A549 treated with AZD9567 at 1 μM for 4 hours (cell line): ENCODE results near the gene ERP27. TPM values are rescaled to one million over a fixed set of nuclear protein-coding genes. Genes with fewer than 3 reads are reported as not detected.

Source experiments
- total RNA-seq: library from RNA; stranded (reverse); fragments of 200-300 nt; extraction: Qiagen RNA extraction; gene quantifications from 5 replicates; pipeline ENCODE4 v1.2.3, GENCODE V29; 2022; ENCODE audit not compliant: insufficient read depth

ERP27 gene
- not detected in 5 replicates for total RNA-seq

GRCh38 chr12:14938301-14938700 is at the start of gene ERP27:
Gene ERP27 (minus strand): TSS chr12:14938537. CDS start chr12:14938508, 29 bp downstream.

GRCh38 chr12:14972816-14973215 is 34.5 kb upstream of the ERP27 start, which contains the start of gene PDE6H:
Gene PDE6H (plus strand): TSS chr12:14973042. CDS start chr12:14978013, 4,971 bp downstream.

GRCh38 chr12:14961466-14962152 is 23.3 kb upstream of the ERP27 start, which contains the start of gene ARHGDIB:
Gene ARHGDIB (minus strand): TSS chr12:14961601. CDS start chr12:14950712, 10,889 bp downstream.

DNA sequence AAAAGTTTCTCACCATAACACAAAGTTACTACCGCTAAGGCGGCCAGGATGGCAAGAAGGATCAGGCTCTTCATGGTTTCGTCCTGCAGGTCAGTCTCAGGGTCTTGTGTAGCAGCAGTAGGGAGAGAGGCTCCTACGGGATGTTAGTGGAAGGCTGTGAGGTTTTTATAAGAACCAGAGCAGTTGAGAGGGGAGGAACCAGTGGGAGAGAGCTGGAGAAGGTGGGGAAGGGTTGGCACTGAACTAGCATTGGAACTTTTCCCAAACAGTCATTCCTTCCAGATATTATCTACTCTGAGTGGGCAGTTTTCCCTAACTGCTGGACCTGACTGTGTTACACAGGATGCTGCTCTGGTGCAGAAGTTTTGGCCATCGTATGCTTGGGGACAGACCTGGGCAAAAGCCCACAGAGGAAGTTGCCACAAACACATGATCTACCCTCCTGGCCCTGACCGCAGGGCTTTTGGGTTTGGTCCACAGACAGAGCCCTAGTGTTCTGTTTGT is 52.6 kb downstream of the ERP27 start, which contains the start of gene MGP:
MGP (minus strand) TSS at position 137 of the 504 bp plus-strand sequence; CDS start at position 74, 63 bp downstream.

Other genes with a start within 250 kb of the ERP27 start
- gene GUCY2C, start 241.9 kb downstream of the ERP27 start, total RNA-seq, result 0.02 to 0.07 TPM in 2 of 5 replicates, not detected in the others
- gene WBP11, start 135.1 kb downstream of the ERP27 start, total RNA-seq, result 44.1 to 48.9 TPM (median 47.0 TPM) in 5 replicates
- gene C12orf60, start 134.9 kb downstream of the ERP27 start, total RNA-seq, result 1.4 to 2.2 TPM (median 1.7 TPM) in 4 of 5 replicates, not detected in the other
- gene SMCO3, start 124.4 kb downstream of the ERP27 start, total RNA-seq, result not detected in 5 replicates
- not detected in 5 replicates for gene ART4, start 95.0 kb downstream of the ERP27 start, total RNA-seq
- not detected in 5 replicates for gene MGP, start 52.7 kb downstream of the ERP27 start, total RNA-seq
- gene ARHGDIB, start 23.1 kb upstream of the ERP27 start, total RNA-seq, result 0.89 to 1.4 TPM (median 1.1 TPM) in 4 of 5 replicates, not detected in the other
- not detected in 5 replicates for gene PDE6H, start 34.5 kb upstream of the ERP27 start, total RNA-seq